WTC11 (cell line): ENCODE results near the gene MRTFB.

Source experiments
- ETV6 ChIP-seq: sonication (generic); formaldehyde crosslinking; IDR thresholded peaks from 2 replicates; pipeline ENCODE4 v1.8.1; 2022; ENCODE audit warnings: mild to moderate bottlenecking, missing genetic modification reagents
- RORB ChIP-seq: fragments of 250-450 bp; sonication (Bioruptor Pico); IDR thresholded peaks from 2 replicates; pipeline ENCODE4 v1.9.0; 2021; ENCODE audit warnings: mild to moderate bottlenecking
- SMAD3 ChIP-seq: sonication (generic); formaldehyde crosslinking; IDR thresholded peaks from 2 replicates; pipeline ENCODE4 v1.8.0; 2022; ENCODE audit warnings: missing genetic modification reagents, mild to moderate bottlenecking, borderline replicate concordance
- SP1 ChIP-seq: sonication (generic); formaldehyde crosslinking; conservative IDR thresholded peaks from 2 replicates; pipeline ENCODE4 v1.8.1; 2022; ENCODE audit warnings: missing genetic modification reagents
- TEAD1 ChIP-seq: sonication (generic); formaldehyde crosslinking; IDR thresholded peaks from 2 replicates; pipeline ENCODE4 v1.8.0; 2022; ENCODE audit warnings: mild to moderate bottlenecking, missing genetic modification reagents
- ZMAT4 ChIP-seq: fragments of 250-450 bp; sonication (Bioruptor Pico); IDR thresholded peaks from 2 replicates; pipeline ENCODE4 v1.9.0; 2021; ENCODE audit warnings: mild to moderate bottlenecking
- ZNF121 ChIP-seq: sonication (generic); formaldehyde crosslinking; IDR thresholded peaks from 2 replicates; pipeline ENCODE4 v1.8.0; 2023; ENCODE audit warnings: missing genetic modification reagents
- TF ChIP-seq, protein P1 (sequence below): fragments of 200-600 bp; IDR thresholded peaks from 2 replicates; pipeline ENCODE4 v1.8.0; 2022; ENCODE audit warnings: antibody characterized with exemption

- TF ChIP-seq, protein P1, sequence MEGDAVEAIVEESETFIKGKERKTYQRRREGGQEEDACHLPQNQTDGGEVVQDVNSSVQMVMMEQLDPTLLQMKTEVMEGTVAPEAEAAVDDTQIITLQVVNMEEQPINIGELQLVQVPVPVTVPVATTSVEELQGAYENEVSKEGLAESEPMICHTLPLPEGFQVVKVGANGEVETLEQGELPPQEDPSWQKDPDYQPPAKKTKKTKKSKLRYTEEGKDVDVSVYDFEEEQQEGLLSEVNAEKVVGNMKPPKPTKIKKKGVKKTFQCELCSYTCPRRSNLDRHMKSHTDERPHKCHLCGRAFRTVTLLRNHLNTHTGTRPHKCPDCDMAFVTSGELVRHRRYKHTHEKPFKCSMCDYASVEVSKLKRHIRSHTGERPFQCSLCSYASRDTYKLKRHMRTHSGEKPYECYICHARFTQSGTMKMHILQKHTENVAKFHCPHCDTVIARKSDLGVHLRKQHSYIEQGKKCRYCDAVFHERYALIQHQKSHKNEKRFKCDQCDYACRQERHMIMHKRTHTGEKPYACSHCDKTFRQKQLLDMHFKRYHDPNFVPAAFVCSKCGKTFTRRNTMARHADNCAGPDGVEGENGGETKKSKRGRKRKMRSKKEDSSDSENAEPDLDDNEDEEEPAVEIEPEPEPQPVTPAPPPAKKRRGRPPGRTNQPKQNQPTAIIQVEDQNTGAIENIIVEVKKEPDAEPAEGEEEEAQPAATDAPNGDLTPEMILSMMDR = no peak
- TF ChIP-seq ZMAT4 (CRISPR knock-in tag) (no peak), ETV6 (CRISPR knock-in tag) (no peak), RORB (CRISPR knock-in tag) (no peak), TEAD1 (CRISPR knock-in tag) (no peak), SP1 (no peak), ZNF121 (CRISPR knock-in tag) (no peak), SMAD3 (CRISPR knock-in tag) (no peak)
Observed at GRCh38 chr16:14199199-14199598, 128.1 kb downstream of the MRTFB start.
